SK-N-SH treated with all-trans-retinoic acid at 6 μM for 48 hours (cell line): ENCODE data around the gene STK39.

ENCODE experiments used
- ATAC-seq: fragments of 200-7000 bp; cut with Tn5 transposase; 3 replicates; pipeline ENCODE4 v1.9.1; 2020; ENCODE audit warnings: mild to moderate bottlenecking, moderate library complexity
- CSDC2 ChIP-seq: fragments of 250-450 bp; sonication (Bioruptor Pico); IDR thresholded peaks from 2 replicates; pipeline ENCODE4 v1.5.0; 2020; ENCODE audit warnings: mild to moderate bottlenecking, moderate library complexity
- ESRRG ChIP-seq: fragments of 250-450 bp; sonication (Bioruptor Pico); IDR thresholded peaks from 2 replicates; pipeline ENCODE4 v1.6.1; 2021; ENCODE audit warnings: mild to moderate bottlenecking
- GLIS3 ChIP-seq: fragments of 250-450 bp; sonication (Bioruptor Pico); IDR thresholded peaks from 2 replicates; pipeline ENCODE4 v1.5.0; 2020; ENCODE audit warnings: mild to moderate bottlenecking, moderate library complexity
- ISL1 ChIP-seq: fragments of 250-450 bp; sonication (Bioruptor Pico); IDR thresholded peaks from 2 replicates; pipeline ENCODE4 v2.1.2; 2022; ENCODE audit warnings: mild to moderate bottlenecking, moderate library complexity
- PPARA ChIP-seq: fragments of 250-450 bp; sonication (Bioruptor Pico); IDR thresholded peaks from 2 replicates; pipeline ENCODE4 v1.5.0; 2020; ENCODE audit warnings: mild to moderate bottlenecking, borderline replicate concordance
- RARB ChIP-seq: fragments of 250-450 bp; sonication (Bioruptor Pico); IDR thresholded peaks from 2 replicates; pipeline ENCODE4 v1.8.0; 2021; ENCODE audit warnings: mild to moderate bottlenecking, moderate library complexity
- SNAI2 ChIP-seq: fragments of 250-450 bp; sonication (Bioruptor Pico); IDR thresholded peaks from 2 replicates; pipeline ENCODE4 v1.5.0; 2020; ENCODE audit warnings: mild to moderate bottlenecking, moderate library complexity
- TCF4 ChIP-seq: fragments of 250-450 bp; sonication (Bioruptor Pico); IDR thresholded peaks from 2 replicates; pipeline ENCODE4 v1.8.0; 2021; ENCODE audit warnings: mild to moderate bottlenecking, moderate library complexity, borderline replicate concordance
- ZC3H10 ChIP-seq: fragments of 250-450 bp; sonication (Bioruptor Pico); IDR thresholded peaks from 2 replicates; pipeline ENCODE4 v1.5.1; 2021; ENCODE audit warnings: mild to moderate bottlenecking, moderate library complexity
- ZFP3 ChIP-seq: fragments of 250-450 bp; sonication (Bioruptor Pico); IDR thresholded peaks from 2 replicates; pipeline ENCODE4 v1.5.0; 2020; ENCODE audit warnings: mild to moderate bottlenecking, moderate library complexity
- ZFP30 ChIP-seq: fragments of 450-650 bp; formaldehyde crosslinking; IDR thresholded peaks from 2 replicates; pipeline ENCODE4 v1.5.0; 2022; ENCODE audit warnings: mild to moderate bottlenecking, moderate library complexity
- ZNF565 ChIP-seq: fragments of 450-650 bp; formaldehyde crosslinking; conservative IDR thresholded peaks from 2 replicates; pipeline ENCODE4 v1.5.0; 2020; ENCODE audit warnings: low read depth, mild to moderate bottlenecking, moderate library complexity
- ZNF70 ChIP-seq: fragments of 450-650 bp; formaldehyde crosslinking; IDR thresholded peaks from 2 replicates; pipeline ENCODE4 v1.5.0; 2020; ENCODE audit warnings: mild to moderate bottlenecking, moderate library complexity
- ZNF8 ChIP-seq: fragments of 450-650 bp; formaldehyde crosslinking; IDR thresholded peaks from 2 replicates; pipeline ENCODE4 v1.5.0; 2020; ENCODE audit warnings: mild to moderate bottlenecking, moderate library complexity
- TF ChIP-seq, protein P1 (sequence below): fragments of 250-450 bp; sonication (Bioruptor Pico); IDR thresholded peaks from 2 replicates; pipeline ENCODE4 v1.8.0; 2021; ENCODE audit warnings: low read depth, mild to moderate bottlenecking, moderate library complexity, borderline replicate concordance
- TF ChIP-seq, protein P2 (sequence below): fragments of 250-450 bp; sonication (Bioruptor Pico); IDR thresholded peaks from 2 replicates; pipeline ENCODE4 v1.5.1; 2020; ENCODE audit warnings: low read depth, mild to moderate bottlenecking, moderate library complexity
- TF ChIP-seq, protein P3 (sequence below): fragments of 250-450 bp; sonication (Bioruptor Pico); IDR thresholded peaks from 2 replicates; pipeline ENCODE4 v1.5.0; 2020; ENCODE audit warnings: mild to moderate bottlenecking, moderate library complexity
- TF ChIP-seq, protein P4 (sequence below): fragments of 250-450 bp; sonication (Bioruptor Pico); IDR thresholded peaks from 2 replicates; pipeline ENCODE4 v1.5.1; 2021; ENCODE audit warnings: mild to moderate bottlenecking, moderate library complexity
- TF ChIP-seq, protein P5 (sequence below): fragments of 250-450 bp; sonication (Bioruptor Pico); IDR thresholded peaks from 2 replicates; pipeline ENCODE4 v1.8.0; 2020; ENCODE audit warnings: mild to moderate bottlenecking, moderate library complexity, borderline replicate concordance

Gene STK39

DNA sequence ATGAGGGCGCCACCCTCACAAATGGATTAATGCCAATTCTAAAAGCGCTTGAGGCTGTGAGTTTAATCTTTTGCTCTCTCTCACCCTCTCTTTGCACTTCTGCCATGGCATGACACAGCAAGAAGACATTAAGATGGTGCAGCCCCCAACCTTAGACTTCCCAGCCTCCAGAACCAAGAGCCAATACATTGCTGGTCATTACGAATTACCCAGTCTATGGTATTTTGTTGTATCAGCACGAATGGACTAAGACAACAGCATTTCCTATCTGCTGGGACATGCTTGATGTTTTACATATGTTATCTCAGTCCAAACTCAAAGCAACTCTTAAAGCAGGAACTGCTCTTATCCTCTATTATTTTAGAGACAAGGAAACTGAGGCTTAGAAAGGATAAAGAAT, 222.9 kb downstream of the STK39 start (continued):
- TF ChIP-seq, protein P1, sequence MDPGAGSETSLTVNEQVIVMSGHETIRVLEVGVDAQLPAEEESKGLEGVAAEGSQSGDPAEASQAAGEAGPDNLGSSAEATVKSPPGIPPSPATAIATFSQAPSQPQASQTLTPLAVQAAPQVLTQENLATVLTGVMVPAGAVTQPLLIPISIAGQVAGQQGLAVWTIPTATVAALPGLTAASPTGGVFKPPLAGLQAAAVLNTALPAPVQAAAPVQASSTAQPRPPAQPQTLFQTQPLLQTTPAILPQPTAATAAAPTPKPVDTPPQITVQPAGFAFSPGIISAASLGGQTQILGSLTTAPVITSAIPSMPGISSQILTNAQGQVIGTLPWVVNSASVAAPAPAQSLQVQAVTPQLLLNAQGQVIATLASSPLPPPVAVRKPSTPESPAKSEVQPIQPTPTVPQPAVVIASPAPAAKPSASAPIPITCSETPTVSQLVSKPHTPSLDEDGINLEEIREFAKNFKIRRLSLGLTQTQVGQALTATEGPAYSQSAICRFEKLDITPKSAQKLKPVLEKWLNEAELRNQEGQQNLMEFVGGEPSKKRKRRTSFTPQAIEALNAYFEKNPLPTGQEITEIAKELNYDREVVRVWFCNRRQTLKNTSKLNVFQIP (CRISPR knock-in tag) = no peak
- TF ChIP-seq, protein P2, sequence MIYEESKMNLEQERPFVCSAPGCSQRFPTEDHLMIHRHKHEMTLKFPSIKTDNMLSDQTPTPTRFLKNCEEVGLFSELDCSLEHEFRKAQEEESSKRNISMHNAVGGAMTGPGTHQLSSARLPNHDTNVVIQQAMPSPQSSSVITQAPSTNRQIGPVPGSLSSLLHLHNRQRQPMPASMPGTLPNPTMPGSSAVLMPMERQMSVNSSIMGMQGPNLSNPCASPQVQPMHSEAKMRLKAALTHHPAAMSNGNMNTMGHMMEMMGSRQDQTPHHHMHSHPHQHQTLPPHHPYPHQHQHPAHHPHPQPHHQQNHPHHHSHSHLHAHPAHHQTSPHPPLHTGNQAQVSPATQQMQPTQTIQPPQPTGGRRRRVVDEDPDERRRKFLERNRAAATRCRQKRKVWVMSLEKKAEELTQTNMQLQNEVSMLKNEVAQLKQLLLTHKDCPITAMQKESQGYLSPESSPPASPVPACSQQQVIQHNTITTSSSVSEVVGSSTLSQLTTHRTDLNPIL (CRISPR knock-in tag) = no peak
- TF ChIP-seq ZFP3 (no peak), RARB (CRISPR knock-in tag) (no peak)
- TF ChIP-seq, all 23 proteins: peak for 0

DNA sequence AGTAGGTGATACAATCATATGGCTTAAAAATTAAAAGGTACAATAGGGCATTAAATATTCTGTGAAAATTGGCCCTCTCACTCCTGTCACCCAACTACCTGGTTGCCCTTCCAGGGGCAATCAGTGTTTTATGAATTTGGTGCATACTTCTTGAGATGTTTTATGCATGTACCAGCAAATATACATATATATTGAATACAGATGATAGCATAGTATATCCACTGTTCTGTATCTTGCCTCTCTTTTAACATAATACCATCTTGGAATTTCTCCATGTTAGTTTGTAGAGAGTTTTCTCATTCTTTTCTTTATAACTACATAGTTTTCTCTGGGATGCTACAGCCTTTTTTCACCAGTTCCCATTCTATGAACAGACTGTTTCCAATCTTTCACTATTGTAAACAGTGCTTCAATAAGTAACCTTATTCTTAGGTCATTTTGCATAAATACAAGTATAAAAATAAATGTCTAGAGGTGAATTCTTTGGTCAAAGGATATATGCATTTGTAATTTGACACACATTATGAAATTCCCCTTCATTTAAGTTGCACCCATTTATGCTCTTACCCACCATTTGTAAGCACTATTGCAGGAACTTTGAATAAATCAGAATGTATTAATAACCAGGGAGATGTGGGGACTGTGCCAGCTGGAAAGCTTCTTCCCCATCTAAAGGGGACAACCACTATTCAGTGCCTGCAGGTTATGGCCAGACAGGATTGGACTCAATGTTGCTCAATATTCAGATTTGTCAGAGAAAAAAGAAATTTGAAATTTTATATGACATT, 225.4 kb downstream of the STK39 start:
- no peak for ATAC-seq
- TF ChIP-seq, protein P2 (CRISPR knock-in tag) = no peak
- TF ChIP-seq RARB (CRISPR knock-in tag) = no peak
- TF ChIP-seq ZC3H10 (CRISPR knock-in tag) = no peak
- TF ChIP-seq, all 23 proteins: peak for 0

DNA sequence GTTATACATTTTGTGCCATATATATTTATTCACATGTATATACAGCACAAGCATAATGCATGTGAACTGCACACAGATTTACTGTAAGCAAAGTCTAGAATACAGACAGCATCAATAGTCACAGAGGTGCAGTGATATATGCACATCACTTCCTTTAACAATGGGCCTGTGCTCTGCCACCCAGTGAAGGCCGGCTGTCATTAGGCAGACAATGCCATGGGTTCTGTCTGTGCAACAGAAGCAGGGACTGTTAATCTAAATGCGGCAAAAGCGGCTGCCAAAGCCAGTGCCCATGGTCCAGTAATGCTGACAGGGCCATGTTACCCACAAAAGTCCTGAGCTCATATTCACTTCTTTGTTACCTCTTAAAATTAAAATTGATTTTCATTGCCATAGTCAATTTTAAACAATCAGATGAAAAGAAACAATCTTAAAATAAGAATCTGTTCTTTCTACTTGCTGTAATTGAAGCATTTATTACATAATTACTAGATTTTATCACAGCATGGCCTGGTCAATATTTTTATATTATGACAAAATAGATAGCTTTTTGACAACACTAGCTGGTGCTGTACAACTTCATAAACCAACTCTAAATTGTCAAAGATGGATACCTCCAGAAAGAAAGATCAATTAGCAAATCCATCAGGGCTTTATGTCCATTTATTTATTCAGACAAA, 232.0 kb downstream of the STK39 start:
- TF ChIP-seq TCF4 (peak; percentile 55; the same call in 1 of the 2 replicates), ZFP30 (no peak), ISL1 (CRISPR knock-in tag) (peak; percentile 46; the same call in 1 of the 2 replicates)
- TF ChIP-seq, protein P3, sequence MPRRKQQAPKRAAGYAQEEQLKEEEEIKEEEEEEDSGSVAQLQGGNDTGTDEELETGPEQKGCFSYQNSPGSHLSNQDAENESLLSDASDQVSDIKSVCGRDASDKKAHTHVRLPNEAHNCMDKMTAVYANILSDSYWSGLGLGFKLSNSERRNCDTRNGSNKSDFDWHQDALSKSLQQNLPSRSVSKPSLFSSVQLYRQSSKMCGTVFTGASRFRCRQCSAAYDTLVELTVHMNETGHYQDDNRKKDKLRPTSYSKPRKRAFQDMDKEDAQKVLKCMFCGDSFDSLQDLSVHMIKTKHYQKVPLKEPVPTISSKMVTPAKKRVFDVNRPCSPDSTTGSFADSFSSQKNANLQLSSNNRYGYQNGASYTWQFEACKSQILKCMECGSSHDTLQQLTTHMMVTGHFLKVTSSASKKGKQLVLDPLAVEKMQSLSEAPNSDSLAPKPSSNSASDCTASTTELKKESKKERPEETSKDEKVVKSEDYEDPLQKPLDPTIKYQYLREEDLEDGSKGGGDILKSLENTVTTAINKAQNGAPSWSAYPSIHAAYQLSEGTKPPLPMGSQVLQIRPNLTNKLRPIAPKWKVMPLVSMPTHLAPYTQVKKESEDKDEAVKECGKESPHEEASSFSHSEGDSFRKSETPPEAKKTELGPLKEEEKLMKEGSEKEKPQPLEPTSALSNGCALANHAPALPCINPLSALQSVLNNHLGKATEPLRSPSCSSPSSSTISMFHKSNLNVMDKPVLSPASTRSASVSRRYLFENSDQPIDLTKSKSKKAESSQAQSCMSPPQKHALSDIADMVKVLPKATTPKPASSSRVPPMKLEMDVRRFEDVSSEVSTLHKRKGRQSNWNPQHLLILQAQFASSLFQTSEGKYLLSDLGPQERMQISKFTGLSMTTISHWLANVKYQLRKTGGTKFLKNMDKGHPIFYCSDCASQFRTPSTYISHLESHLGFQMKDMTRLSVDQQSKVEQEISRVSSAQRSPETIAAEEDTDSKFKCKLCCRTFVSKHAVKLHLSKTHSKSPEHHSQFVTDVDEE (CRISPR knock-in tag) = peak; percentile 59; the same call in 1 of the 2 replicates
- TF ChIP-seq, protein P2 (CRISPR knock-in tag) = no peak
- peak; percentile 73 for ATAC-seq

DNA sequence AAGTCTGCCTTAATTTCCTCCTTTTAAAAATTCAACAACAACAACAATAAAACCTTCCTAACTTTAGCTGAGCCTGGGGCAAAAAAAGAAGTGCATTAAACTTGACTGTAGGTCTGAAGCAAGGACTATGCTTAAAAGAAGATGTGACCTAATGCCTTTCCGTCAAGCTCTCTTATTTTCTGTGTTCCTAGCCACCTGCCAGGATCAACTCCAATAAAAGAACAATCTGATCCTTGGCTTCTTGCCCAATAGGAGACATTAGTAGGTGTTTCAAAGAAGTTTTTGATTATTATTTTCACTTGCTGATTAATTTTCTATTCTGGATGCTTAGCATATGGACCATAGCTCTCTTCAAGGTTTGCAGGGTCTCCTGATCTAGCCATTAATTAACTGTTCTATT, 237.5 kb downstream of the STK39 start:
- no peak for ATAC-seq
- TF ChIP-seq ZC3H10 (CRISPR knock-in tag) (no peak), PPARA (CRISPR knock-in tag) (no peak), ZFP3 (no peak), ZFP30 (no peak), ESRRG (CRISPR knock-in tag) (no peak), SNAI2 (CRISPR knock-in tag) (no peak), ZNF565 (CRISPR knock-in tag) (no peak), ISL1 (CRISPR knock-in tag) (no peak), GLIS3 (CRISPR knock-in tag) (no peak), CSDC2 (CRISPR knock-in tag) (no peak), ZNF70 (CRISPR knock-in tag) (no peak), ZNF8 (CRISPR knock-in tag) (no peak)
- TF ChIP-seq, protein P4, sequence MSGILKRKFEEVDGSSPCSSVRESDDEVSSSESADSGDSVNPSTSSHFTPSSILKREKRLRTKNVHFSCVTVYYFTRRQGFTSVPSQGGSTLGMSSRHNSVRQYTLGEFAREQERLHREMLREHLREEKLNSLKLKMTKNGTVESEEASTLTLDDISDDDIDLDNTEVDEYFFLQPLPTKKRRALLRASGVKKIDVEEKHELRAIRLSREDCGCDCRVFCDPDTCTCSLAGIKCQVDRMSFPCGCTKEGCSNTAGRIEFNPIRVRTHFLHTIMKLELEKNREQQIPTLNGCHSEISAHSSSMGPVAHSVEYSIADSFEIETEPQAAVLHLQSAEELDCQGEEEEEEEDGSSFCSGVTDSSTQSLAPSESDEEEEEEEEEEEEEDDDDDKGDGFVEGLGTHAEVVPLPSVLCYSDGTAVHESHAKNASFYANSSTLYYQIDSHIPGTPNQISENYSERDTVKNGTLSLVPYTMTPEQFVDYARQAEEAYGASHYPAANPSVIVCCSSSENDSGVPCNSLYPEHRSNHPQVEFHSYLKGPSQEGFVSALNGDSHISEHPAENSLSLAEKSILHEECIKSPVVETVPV (CRISPR knock-in tag) = no peak
- TF ChIP-seq, protein P5, sequence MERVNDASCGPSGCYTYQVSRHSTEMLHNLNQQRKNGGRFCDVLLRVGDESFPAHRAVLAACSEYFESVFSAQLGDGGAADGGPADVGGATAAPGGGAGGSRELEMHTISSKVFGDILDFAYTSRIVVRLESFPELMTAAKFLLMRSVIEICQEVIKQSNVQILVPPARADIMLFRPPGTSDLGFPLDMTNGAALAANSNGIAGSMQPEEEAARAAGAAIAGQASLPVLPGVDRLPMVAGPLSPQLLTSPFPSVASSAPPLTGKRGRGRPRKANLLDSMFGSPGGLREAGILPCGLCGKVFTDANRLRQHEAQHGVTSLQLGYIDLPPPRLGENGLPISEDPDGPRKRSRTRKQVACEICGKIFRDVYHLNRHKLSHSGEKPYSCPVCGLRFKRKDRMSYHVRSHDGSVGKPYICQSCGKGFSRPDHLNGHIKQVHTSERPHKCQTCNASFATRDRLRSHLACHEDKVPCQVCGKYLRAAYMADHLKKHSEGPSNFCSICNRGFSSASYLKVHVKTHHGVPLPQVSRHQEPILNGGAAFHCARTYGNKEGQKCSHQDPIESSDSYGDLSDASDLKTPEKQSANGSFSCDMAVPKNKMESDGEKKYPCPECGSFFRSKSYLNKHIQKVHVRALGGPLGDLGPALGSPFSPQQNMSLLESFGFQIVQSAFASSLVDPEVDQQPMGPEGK (CRISPR knock-in tag) = no peak
- TF ChIP-seq, protein P3 (CRISPR knock-in tag) = no peak
